GM19025 (cell line): ENCODE results near the gene RANBP2.
A peak's percentile ranks its signal among the peaks of the same experiment; 100 is the strongest.
"Not testable (repeated sequence)": the region's sequence is repeated elsewhere in the genome, so short reads cannot be mapped to it uniquely, and the experiment has no call there.

Experiments used
- ATAC-seq: cut with Tn5 transposase; IDR thresholded peaks from one replicate; pipeline ENCODE4 v1.9.1; 2021; ENCODE audit warnings: mild to moderate bottlenecking, low read depth, moderate library complexity; ENCODE audit not compliant: unreplicated experiment

Gene RANBP2

GRCh38 chr2:108767859-108768258 lies 48.6 kb downstream of the RANBP2 start:
- not testable (repeated sequence) for ATAC-seq

DNA sequence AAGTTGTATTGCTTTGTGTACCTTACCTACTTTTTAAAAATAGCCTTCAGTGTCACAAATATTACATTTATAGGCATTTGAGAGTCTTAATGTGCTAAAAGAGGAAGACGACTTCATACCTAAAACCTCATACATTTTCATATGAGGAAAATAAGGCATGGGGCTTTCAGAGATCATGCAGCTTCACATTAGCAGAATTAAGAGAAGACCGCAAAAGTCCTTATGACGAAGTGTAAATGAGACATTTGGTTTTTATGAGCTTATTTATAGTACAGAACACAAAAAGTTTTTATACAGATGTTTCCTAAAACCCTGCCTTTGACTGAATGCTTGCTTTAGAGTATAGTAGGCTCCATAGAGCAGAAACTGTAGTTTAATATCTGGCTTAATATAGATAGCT lies 57.2 kb downstream of the RANBP2 start:
- ATAC-seq, result no peak

- ATAC-seq, result no peak
Observed at GRCh38 chr2:108778857-108779256, 59.6 kb downstream of the RANBP2 start.

- ATAC-seq, result no peak
Observed at GRCh38 chr2:108786008-108786353, 66.7 kb downstream of the RANBP2 start.

- peak; percentile 97 for ATAC-seq
Observed at GRCh38 chr2:108786354-108787215, 67.3 kb downstream of the RANBP2 start, which contains the start of gene CCDC138. CCDC138 (plus strand) TSS chr2:108786771; CDS start chr2:108786823, 52 bp downstream.

GRCh38 chr2:108787216-108787541 lies 67.9 kb downstream of the RANBP2 start:
- ATAC-seq, result no peak

DNA sequence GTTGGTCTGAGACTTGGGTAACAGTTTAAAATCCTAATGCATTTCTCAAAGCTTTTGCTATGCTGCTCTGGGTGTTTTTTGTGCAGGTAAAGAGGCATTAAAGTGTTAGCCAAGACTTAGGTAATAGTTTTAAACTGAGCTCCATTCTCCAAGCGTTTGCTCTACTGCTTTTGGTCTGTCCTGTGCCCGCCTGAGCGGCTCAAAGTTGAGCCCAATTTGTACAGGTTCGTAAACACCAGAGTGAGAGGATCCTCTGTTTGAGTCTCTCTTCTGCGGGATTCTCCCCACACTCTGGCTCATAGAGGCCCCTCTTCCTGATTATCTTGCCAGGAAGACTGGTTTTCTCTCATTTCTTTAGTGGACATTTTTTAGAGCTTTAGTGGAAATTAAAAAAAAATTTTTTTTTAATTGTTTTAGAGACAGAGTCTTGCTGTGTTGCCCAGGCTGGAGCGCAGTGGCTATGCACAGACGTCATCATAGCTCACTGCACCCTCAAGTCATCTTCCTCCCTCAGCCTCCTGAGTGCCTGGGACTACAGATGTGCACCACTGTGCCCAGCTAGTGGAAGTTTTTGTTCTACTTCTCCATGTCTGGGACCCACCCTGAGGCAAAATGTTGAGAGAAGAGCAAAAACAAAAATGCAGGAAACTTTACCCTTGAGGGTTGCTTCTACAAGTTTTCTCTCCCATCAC lies 83.9 kb downstream of the RANBP2 start:
- no peak for ATAC-seq

DNA sequence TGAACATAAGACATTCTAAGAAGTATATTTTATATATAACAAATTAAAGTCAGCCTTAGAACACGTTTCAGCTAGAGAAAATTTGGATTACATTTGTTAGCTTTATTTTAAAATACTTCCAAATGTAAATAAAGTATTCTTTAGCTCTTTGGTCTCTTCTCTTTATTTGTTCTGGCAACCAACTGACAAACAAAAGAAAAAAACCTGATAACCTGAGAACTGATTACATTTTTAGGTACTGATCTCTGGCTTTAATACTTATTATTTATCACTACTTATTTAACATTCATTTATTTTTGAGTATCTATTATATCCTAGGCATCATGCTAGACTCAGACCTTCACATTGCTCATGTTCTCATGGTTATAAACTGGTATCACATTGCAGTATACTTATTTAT lies 85.8 kb downstream of the RANBP2 start:
- ATAC-seq, result no peak

GRCh38 chr2:108805782-108806181 lies 86.5 kb downstream of the RANBP2 start:
- ATAC-seq, result no peak

- no peak for ATAC-seq
Observed at GRCh38 chr2:108806371-108807113, 87.3 kb downstream of the RANBP2 start.

DNA sequence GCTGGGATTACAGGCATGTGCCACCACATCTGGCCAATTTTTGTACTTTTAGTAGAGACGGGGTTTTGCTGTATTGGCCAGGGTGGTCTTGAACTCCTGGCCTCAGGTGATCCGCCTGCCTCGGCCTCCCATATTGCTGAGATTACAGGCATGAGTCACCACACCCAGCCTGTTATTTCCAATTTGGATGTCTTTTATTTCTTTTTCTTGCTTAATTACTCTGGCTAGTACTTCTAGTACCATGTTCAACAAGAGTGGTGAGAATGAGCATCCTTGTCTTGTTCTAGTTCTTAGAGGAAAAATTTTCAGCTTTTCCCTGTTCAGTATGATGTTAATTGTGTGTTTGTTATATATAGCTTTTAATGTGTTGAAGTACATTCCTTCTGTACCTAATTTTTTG lies 90.7 kb downstream of the RANBP2 start:
- no peak for ATAC-seq

DNA sequence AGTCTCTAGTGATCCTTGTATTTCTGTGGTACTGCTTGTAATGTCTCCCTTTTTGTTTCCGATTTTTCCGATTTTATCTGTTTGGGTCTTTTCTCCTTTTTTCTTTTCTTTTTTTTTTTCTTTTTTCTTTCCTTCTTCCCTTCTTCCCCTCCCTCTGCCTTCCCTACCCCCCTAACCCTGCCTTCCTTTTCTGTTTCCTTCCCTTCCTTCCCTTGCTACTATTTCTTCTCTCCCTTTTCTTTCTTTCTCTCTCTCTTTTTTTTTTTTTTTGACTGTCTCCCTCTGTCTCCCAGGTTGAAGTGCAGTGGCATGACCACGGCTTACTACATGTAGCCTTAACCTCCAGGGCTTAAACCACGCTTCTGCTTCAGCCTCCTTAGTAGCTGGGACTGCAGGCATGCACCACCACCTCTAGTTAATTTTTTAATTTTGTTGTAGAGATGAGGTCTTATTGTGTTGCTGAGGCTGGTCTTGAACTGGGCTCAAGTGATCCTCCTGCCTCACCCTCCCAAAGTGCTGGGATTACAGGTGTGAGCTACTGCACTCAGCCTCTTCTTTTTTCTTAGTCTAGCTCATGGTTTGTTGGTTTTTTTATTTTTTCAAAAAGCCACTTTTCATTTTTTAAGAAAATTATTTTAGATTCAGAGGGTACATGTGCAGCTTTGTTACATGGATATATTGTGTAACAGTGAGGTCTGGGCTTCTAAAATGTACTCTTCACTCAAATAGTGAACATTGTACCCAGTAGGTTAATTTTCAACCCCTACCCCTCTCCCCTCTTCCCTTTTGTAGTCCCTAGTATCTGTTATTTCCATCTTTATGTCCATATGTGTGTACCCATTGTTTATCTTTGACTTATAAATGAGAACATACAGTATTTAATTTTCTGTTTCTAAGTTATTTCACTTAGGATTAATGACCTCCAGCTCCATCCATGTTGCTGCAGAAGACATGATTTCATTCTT lies 92.0 kb downstream of the RANBP2 start:
- no peak for ATAC-seq

DNA sequence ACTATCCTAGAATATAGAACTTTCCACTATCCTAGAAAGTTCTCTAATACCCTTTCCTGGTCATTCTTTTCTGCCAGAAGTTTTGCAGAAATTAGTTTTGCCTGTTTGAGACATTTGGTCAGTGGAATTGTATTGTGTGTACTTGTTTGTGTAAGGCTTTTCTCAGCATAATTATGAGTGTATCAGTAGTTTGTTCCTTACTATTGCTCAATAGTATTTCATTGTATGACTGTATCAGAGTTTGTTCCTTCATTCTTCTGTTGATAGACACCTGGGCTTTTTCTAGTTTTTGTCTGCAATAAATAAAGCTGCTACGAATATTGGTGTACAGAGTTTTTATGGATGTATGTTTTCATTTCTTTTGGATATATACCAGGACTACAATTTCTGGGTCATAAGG lies 94.5 kb downstream of the RANBP2 start:
- no peak for ATAC-seq

DNA sequence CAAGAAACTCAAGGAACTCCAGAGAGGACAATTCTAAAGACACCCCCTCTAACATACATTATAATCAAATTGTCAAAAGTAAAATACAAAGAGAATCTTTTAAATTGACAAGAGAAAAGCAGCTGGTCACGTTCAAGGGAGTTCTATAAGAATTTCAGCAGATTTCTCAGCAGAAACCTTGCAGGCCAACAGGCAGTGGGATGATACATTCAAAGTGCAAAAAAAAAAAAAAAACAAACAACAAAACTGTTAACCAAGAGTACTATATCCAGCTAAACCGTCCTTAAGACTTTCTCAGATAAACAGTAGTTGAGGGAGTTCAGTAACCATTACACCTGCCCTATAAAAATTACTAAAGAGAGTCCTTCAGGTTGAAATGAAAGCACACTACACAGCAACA lies 101.2 kb downstream of the RANBP2 start:
- ATAC-seq, result no peak

DNA sequence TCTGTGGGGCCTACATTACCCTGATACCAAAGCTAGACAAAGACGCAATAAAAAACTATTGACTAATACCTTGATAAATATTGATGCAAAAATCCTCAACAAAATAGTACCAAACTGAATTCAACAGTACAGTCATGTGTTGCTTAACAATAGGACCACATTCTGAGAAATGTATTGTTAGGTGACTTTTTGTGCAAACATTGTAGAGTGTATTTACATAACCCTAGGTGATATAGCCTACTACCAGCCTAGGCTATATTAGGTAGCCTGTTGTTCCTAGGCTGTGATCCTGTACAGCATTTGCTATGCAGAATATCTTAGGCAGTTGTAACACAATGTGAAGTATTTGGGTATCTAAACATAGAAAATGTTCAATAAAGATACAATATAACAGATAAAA lies 104.0 kb downstream of the RANBP2 start:
- no peak for ATAC-seq

GRCh38 chr2:108824316-108825070 lies 105.2 kb downstream of the RANBP2 start:
- ATAC-seq, result no peak

- no peak for ATAC-seq
Observed at GRCh38 chr2:108825254-108825653, 106.0 kb downstream of the RANBP2 start.

DNA sequence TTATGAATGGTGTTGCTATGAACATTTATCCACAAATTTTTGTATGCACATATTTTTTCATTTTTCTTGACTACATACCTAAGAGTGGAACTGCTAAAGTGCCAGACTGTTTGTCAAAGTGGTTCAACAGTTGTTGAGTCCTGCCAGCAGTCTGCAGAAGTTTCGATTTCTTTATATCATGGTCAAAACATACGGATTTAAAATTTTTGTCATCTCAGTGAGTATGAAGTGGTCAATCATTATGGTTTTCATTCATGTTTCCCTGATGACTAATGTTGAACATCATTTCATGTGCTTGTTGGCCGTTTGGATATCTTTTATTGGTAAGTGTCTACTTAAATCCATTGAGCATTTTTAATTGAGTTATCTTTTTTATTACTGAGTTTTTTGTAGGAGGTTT lies 106.5 kb downstream of the RANBP2 start:
- no peak for ATAC-seq

GRCh38 chr2:108829578-108830310 lies 110.5 kb downstream of the RANBP2 start:
- no peak for ATAC-seq
